GM21367 (cell line): ENCODE results near the gene RDH14.

Source experiments
- ATAC-seq: cut with Tn5 transposase; IDR thresholded peaks from one replicate; pipeline ENCODE4 v1.9.1; 2021; ENCODE audit not compliant: unreplicated experiment

Gene RDH14, protein sequence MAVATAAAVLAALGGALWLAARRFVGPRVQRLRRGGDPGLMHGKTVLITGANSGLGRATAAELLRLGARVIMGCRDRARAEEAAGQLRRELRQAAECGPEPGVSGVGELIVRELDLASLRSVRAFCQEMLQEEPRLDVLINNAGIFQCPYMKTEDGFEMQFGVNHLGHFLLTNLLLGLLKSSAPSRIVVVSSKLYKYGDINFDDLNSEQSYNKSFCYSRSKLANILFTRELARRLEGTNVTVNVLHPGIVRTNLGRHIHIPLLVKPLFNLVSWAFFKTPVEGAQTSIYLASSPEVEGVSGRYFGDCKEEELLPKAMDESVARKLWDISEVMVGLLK

GRCh38 chr2:18560031-18560796 lies at the start of gene RDH14:
TSS of gene RDH14 (minus strand) at chr2:18560653. CDS start at chr2:18560572, 81 bp downstream.
- peak; percentile 94 for ATAC-seq

DNA sequence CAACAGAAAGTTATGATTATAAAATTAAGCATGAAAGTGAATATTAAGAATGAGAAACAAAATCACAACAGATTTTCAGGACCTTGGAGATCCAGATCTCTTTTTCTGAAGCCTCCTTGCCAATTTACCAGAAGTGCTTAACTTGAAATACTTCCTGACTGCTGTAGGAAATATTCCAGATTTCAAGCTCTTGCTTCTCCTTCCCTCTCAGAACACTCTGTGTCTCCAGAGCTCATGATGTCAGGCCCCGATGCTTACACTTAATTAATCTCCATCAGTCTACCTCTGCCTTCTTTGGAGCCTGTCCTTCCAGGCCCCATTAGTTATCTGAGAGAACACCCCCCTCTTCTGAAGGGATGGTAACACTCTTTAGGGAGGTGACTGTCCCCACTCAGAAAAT lies 49.6 kb upstream of the RDH14 start:
- no peak for ATAC-seq

GRCh38 chr2:18605115-18605514 lies 44.7 kb upstream of the RDH14 start:
- ATAC-seq = no peak

DNA sequence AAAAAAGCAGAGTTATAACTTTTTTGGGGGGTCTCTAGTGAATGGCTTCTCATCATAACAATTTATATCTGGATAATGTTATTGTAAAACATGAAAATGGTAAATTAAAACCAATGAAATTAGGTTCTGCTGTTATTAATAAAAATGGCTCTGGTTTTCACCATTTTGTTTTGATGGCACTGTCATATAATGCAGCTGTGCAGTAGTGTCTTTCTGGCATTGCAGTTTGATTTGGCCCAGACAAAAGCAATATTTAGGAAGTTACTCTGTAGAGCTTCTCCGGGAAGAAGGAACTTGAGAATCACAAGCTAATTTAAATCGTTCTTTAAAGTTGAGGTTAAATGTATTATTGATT lies 44.1 kb upstream of the RDH14 start:
- ATAC-seq = no peak

GRCh38 chr2:18603854-18604530 lies 43.5 kb upstream of the RDH14 start:
- ATAC-seq = no peak

DNA sequence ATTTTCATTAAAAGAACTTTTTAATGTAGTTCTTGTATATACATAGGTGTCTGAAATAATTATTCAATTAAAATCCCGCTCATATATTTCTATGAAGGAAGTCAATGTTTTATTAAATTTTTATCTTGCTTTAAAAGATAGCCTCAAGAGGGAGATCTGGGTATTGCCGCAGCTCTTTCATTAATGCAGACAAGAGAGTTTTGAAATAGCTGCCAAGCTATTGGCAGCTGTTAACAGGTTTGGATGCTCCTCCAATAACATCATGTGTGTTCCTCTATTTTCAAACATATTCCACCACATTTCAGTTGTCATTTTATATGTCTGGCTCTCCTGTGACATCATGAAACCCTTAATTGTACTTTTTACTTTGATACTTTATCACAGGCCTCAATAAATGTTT lies 41.8 kb upstream of the RDH14 start:
- ATAC-seq = no peak

DNA sequence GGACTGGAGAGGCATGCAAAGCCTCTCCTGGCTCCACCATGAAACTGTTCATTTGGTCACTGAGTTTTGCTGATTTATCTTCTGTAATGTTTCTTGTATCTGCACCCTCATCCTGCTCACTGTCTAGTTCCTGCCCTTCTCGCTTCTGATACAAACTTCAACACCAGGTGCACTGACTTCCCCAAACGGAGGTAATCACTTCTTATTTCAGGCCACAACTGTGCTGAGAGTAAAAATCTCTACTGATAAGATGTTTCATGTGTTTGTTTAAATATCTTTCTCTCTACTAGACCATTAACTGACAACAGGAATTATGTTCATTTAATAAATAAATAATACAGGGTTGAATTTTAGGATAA lies 39.8 kb upstream of the RDH14 start:
- ATAC-seq = no peak

- no peak for ATAC-seq
Observed at GRCh38 chr2:18599509-18600254, 39.2 kb upstream of the RDH14 start.

DNA sequence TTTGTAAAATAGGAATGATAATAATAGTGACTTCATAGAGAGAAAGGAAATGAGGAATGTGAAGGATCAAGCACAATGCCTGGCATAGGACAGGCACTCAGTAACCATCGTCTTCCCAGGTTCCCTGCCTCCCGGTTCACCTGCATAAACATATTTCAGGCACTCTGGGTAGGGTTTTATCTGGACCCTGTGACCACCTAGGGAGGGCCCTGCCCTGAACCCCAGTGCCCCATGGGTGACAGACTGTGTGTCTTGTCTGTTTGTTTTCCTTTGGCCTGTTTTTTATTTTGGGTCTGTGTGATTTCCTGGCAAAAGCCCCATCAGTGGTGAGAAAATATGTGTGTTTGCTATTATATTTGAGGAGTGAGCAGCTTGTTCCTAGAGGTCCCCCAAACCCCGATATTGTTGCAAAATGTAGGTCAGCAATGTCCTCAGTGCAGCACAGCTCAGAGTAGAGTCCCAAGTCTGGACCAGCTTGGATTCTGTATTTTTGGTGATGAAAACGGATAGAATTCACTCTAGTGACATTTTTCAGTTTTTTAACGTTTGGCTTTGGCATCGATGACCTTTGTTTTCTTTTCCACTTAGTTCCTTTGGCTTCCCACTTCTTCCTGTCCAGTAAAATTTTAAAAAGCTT lies 38.5 kb upstream of the RDH14 start:
- ATAC-seq = no peak

DNA sequence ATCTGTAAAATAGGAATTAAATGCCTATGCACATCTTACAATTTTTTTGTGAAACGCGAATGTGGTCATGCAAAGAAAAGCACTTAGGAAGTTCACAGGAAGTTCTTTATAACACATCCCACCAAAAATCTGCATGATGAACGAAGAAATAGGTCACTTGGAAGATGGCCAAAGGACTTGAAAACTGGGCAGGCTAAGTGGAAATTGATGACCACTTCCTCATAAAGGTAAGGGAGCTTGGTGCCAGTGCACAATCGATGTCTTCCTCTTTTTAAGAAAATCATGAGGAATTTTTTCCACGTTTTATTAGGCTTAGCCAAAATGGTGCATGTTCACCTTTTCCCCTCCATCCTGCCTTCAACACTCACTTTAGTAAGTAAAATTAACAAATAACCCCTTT lies 37.2 kb upstream of the RDH14 start:
- no peak for ATAC-seq

DNA sequence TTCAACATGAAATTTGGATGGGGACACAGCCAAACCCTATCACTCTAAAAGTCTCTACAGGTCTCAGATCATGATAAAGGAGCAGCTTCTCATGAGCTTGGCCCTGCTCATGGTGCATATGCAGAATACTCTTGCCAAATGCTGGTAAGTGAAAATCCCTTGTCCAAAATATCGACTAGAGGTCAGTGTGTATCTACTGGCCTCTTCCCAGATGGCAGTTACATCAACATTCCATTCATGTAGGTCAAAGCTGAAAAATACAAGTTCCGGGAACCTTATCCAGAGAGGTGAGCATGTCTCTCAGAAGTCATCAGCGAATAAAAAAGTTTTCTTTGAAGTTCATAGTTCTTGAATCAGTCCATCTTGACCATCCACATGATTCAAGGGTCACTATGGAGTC lies 36.5 kb upstream of the RDH14 start:
- no peak for ATAC-seq

GRCh38 chr2:18593496-18593895 lies 33.0 kb upstream of the RDH14 start:
- ATAC-seq = no peak

DNA sequence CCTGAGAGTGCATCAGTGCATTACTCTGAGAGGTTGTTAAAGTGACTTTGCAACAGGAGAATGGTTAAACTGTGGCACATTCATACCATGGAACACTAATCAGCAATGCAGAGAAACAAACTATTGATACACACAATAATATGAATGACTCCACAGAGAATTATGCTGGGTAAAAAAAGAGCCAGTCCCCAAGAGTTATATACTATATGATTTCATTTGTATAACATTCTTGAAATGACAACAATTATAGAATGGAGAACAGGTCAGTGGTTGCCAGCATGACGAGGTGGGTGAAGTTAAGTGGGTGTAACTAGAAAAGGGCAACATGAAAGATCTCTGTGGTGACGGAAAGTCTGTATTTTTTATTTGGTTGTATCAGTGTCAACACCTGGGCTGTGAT lies 31.9 kb upstream of the RDH14 start:
- ATAC-seq = no peak

DNA sequence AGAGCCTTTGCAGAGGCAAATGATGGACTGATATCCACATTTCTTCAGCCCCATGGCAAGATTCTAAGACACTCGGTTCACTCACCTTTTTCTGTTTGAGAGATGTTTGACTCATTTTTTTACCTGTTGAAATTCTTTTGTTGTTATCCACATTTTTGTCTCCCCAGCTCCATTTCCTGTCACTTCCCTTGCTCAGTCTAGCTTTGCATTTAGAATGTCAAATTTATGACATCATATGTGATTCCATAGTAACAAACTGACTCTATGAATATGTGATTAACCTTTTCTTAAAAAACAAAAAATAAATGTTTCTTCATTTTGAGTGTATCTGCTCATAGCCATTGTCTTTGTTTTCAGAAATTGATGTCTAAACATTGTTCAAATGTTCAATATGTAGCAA lies 28.9 kb upstream of the RDH14 start, which contains the start of gene NT5C1B:
Gene NT5C1B (minus strand): TSS at position 216 of the 400 bp plus-strand sequence. CDS start 101 bp downstream, at position 115.
- ATAC-seq = no peak

GRCh38 chr2:18588802-18589201 lies 28.3 kb upstream of the RDH14 start:
- ATAC-seq = no peak

DNA sequence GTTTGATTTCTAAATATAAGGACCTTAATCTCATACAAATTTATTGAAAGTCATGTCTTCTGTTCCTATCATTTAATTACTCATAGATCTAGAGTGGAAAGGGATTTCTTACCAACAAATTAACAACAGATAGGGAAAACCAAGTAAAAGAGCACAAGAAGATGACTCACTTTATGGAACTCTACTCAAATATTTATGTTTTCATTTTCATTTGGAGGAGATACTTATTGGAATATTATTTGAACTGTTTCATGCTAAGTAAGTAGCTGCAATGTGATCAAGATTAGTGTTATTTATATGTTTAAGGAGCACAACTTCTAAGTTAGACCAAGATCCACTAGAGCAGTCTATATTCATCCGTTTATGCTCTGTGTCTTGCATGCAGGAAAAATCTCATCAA lies 27.6 kb upstream of the RDH14 start:
- no peak for ATAC-seq

DNA sequence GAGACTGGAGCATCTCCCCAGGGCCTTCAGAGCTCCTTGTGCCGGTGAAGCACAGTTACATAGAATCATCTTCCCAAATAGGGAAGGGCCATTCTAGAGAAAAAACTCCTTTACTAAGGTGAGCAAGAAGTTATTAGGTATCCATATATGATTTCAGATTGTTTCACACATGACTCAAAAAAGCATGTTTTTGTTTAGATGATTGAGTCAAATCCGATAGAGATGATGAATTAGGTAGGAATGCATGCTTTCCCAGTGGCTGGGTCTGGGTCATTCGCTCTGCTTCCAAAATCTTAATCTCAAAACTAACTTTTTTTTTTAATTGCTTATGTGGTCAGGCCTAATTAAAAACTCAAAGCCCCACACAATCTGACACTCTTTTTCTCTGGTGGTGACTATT lies 25.1 kb upstream of the RDH14 start:
- ATAC-seq = no peak

DNA sequence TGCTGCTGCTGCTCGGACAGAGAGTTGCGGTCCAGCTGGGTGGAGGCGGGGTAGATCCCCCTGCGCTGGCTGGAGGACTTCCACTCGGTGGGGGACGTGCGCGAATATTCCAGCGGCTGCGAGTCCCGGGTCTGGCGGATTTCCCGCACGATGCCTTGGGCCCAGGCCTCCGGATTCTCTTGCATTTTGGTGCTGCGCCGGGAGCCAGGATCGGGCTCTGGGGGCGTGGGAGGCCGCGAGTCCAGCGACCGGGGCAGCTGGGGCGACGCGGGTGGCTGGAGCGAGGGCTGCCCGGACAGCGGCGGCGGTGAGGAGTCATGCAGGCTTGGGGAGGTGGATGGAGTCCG lies 24.1 kb upstream of the RDH14 start:
- no peak for ATAC-seq

GRCh38 chr2:18583905-18584607 lies 23.6 kb upstream of the RDH14 start:
- no peak for ATAC-seq

GRCh38 chr2:18580606-18581005 lies 20.2 kb upstream of the RDH14 start:
- ATAC-seq = no peak
